Progenitor cell of endocrine pancreas (in vitro differentiated cells): ENCODE data around the gene ZNF438. TPM values are rescaled to one million over a fixed set of nuclear protein-coding genes. Genes with fewer than 3 reads are reported as not detected.

Source experiments
- DNase-seq: peaks from one replicate; pipeline ENCODE4 v3.0.0; 2021; ENCODE audit warnings: low spot score; ENCODE audit not compliant: unreplicated experiment
- H3K27ac Mint-ChIP-seq: 2 replicates; pipeline ENCODE4 v1.8.0; 2021; ENCODE audit warnings: mild to moderate bottlenecking, moderate library complexity, mixed read lengths
- H3K27me3 Mint-ChIP-seq: 2 replicates; pipeline ENCODE4 v1.8.0; 2021; ENCODE audit warnings: mixed read lengths
- H3K36me3 Mint-ChIP-seq: 2 replicates; pipeline ENCODE4 v1.8.0; 2022; ENCODE audit warnings: mixed read lengths; ENCODE audit not compliant: insufficient read depth
- H3K4me1 Mint-ChIP-seq: 2 replicates; pipeline ENCODE4 v1.8.0; 2021; ENCODE audit warnings: low read depth, mixed read lengths
- H3K4me3 Mint-ChIP-seq: 2 replicates; pipeline ENCODE4 v1.8.0; 2021; ENCODE audit warnings: low read depth, mild to moderate bottlenecking, moderate library complexity, mixed read lengths
- H3K9me3 Mint-ChIP-seq: 2 replicates; pipeline ENCODE4 v1.8.0; 2021; ENCODE audit warnings: low read depth, mixed read lengths
- total RNA-seq: library from RNA; stranded (reverse); gene quantifications from 2 replicates; pipeline ENCODE4 v1.2.1, GENCODE V29; 2021
- TF ChIP-seq, protein P1 (sequence below): fragments of 200-600 bp; sonication (generic); IDR thresholded peaks from one replicate; pipeline ENCODE4 v1.5.0; 2021; ENCODE audit warnings: antibody characterized with exemption, mild to moderate bottlenecking; ENCODE audit not compliant: unreplicated experiment

ZNF438 gene
- total RNA-seq, 1 donor from 2014 or later = 6.6 TPM

DNA sequence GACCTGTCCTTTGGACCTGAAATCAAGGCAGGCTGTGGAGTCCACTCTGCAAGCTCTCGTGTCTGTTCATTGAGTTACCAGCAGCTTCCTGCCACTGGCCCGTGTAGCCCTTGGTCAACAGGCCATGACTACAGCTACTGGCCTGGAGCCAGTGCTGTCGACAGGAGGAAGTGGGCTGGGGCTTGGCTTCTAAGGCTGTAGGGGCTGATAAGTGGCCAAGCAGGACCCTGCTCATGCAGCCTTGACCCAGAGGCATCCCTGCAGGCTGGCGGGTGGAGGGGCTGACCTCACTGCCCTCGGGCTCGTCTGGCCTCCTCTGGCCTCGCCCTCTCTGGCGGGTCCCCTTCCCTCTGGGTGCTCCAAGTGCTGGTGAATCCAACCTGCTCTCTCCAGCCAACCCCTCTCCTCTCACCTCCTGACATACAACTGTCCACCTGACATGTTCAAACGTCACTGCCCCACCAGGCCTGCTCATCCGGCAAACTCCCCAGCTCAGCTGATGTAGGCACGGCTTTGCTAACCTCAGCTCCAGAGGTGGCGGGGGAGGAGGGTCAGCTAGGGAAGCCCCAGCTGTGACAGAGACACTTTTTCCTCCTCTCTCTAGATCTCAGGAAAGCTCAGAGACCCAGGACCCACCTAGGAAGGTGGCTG lies 213.5 kb downstream of the ZNF438 start:
- no peak overlapping the region for H3K4me3 Mint-ChIP-seq
- peaks cover 13% of the 10 kb centered on the region for H3K27me3 Mint-ChIP-seq
- H3K4me1 Mint-ChIP-seq = peaks cover 49% of the 10 kb centered on the region
- H3K27ac Mint-ChIP-seq = no peak overlapping the region
- H3K36me3 Mint-ChIP-seq = no peaks in the 10 kb centered on the region
- DNase-seq = no peak
- TF ChIP-seq, protein P1, sequence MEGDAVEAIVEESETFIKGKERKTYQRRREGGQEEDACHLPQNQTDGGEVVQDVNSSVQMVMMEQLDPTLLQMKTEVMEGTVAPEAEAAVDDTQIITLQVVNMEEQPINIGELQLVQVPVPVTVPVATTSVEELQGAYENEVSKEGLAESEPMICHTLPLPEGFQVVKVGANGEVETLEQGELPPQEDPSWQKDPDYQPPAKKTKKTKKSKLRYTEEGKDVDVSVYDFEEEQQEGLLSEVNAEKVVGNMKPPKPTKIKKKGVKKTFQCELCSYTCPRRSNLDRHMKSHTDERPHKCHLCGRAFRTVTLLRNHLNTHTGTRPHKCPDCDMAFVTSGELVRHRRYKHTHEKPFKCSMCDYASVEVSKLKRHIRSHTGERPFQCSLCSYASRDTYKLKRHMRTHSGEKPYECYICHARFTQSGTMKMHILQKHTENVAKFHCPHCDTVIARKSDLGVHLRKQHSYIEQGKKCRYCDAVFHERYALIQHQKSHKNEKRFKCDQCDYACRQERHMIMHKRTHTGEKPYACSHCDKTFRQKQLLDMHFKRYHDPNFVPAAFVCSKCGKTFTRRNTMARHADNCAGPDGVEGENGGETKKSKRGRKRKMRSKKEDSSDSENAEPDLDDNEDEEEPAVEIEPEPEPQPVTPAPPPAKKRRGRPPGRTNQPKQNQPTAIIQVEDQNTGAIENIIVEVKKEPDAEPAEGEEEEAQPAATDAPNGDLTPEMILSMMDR = no peak
- H3K9me3 Mint-ChIP-seq = no peaks in the 10 kb centered on the region

DNA sequence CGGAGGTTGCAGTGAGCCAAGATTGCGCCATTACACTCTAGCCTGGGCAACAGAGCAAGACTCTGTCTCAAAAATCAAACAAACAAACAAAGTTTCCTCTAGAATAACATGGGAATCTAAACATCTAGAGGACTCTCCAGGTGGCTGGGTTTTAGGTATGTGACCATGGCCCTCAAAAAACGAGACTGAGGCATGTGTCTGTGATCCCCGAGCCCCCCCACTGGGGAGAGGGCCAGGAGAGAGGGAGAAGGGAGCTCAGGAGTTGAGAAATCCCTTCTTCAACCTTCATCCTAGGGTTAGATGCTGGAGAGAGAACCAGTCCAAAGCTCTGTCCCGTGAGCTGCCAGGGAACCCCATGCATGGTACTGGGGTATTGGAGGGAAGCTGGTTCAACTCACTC lies 214.1 kb downstream of the ZNF438 start:
- DNase-seq = no peak
- Mint-ChIP-seq H3K27me3 (peaks cover 13% of the 10 kb centered on the region), H3K4me3 (no peak overlapping the region), H3K27ac (no peak overlapping the region), H3K4me1 (peaks cover 48% of the 10 kb centered on the region), H3K9me3 (no peaks in the 10 kb centered on the region), H3K36me3 (no peaks in the 10 kb centered on the region)
- TF ChIP-seq, protein P1 = no peak

DNA sequence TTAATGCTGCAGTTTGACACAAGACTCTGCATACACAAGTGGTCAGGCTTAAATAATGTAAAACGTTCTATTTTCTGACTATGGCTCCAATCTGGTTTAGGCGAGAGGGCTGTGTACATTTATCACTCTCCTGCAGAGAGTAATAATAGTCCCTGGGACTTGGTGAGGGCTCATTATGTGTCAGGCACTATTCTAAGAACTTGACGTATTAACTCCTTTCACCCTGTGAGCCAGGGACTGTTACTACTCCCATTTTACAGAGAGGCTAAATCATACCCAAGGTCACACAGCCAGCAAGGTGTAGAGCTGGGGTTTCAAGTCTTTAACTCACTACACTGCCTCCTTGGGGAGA lies 214.9 kb downstream of the ZNF438 start:
- Mint-ChIP-seq H3K4me1 (peaks cover 50% of the 10 kb centered on the region), H3K27me3 (peaks cover 17% of the 10 kb centered on the region), H3K36me3 (no peaks in the 10 kb centered on the region), H3K27ac (peak overlapping the region; percentile 31), H3K4me3 (no peak overlapping the region), H3K9me3 (no peaks in the 10 kb centered on the region)
- no peak for DNase-seq
- TF ChIP-seq, protein P1 = no peak

DNA sequence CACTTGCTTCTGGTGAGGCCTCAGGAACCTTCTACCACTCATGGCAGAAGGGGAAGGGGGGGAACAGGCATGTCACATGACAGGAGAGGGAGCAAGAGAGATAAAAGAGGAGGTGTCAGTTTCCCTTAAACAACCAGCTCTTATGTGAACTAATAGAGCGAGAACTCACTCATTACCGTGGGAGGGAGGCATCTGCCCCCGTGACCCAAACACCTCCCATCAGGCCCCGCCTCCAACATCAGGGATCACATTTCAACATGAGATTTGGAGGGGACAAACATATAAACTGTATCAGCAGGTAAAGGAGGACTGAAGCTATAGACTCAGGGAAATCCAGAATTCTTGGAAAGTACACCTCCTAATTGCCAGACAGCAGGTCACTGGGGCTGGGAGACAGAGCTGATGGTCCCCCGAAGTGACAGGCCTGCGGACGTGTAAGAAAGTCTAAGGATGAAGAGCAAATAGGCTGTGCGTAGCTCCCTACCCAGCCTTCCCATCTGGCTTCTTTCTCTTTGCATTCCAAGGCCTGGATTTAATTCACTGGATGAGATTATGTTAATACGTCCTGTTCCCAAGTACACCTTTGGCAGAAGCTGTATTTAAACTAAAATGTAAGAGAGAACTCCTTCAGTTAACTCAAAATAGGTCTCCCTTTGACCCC lies 215.4 kb downstream of the ZNF438 start:
- peaks cover 17% of the 10 kb centered on the region for H3K27me3 Mint-ChIP-seq
- no peak overlapping the region for H3K4me3 Mint-ChIP-seq
- TF ChIP-seq, protein P1 = no peak
- H3K9me3 Mint-ChIP-seq = no peaks in the 10 kb centered on the region
- H3K27ac Mint-ChIP-seq = peak overlapping the region; percentile 31
- no peaks in the 10 kb centered on the region for H3K36me3 Mint-ChIP-seq
- peaks cover 49% of the 10 kb centered on the region for H3K4me1 Mint-ChIP-seq
- DNase-seq = no peak

DNA sequence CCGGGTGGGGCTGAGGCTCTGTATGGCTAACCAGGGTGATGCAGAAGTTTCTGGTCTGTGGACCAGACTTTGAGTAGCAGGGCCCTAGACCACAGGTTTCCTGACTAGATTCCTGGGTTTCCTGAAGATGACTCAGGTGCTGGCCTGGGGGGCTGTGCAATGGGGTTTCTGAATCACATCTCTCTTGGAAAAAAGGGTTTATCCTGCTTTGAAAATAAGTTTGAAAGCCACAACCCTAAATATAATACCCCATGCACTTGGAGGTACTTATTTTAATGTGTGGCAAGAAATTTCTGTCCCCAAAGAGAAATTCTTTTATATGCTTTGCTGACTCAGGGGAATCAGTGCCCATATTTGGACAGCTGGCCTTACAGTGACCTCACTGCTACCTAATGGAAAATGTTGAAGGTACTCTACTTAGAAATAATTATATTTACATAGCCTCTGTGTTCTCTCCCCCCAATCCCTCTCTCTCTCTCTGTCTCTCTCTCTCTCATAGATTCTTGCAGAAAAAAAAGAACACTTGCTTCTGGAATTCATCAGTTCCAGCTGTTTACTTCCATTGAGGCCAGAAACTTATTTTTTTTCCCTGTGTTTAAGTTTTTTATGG lies 217.7 kb downstream of the ZNF438 start:
- DNase-seq = no peak
- Mint-ChIP-seq H3K27ac (peak overlapping the region; percentile 60), H3K4me3 (no peak overlapping the region), H3K36me3 (no peaks in the 10 kb centered on the region), H3K9me3 (no peaks in the 10 kb centered on the region), H3K4me1 (peaks cover 30% of the 10 kb centered on the region), H3K27me3 (peaks cover 13% of the 10 kb centered on the region)
- TF ChIP-seq, protein P1 = no peak
